Astrocyte (in vitro differentiated cells and primary cell): ENCODE results near the gene ELMO2.

Experiments
- EZH2 ChIP-seq: IDR thresholded peaks from 2 replicates; pipeline ENCODE4 v1.6.1; 2012; ENCODE audit warnings: mild to moderate bottlenecking, low read length, inconsistent platforms; ENCODE audit not compliant: insufficient read depth
- TF ChIP-seq, protein P1 (sequence below): IDR thresholded peaks from 2 replicates; pipeline ENCODE4 v1.5.1; 2011; ENCODE audit warnings: low read depth, mild to moderate bottlenecking, inconsistent platforms, low read length, moderate library complexity; ENCODE audit not compliant: insufficient read depth

DNA sequence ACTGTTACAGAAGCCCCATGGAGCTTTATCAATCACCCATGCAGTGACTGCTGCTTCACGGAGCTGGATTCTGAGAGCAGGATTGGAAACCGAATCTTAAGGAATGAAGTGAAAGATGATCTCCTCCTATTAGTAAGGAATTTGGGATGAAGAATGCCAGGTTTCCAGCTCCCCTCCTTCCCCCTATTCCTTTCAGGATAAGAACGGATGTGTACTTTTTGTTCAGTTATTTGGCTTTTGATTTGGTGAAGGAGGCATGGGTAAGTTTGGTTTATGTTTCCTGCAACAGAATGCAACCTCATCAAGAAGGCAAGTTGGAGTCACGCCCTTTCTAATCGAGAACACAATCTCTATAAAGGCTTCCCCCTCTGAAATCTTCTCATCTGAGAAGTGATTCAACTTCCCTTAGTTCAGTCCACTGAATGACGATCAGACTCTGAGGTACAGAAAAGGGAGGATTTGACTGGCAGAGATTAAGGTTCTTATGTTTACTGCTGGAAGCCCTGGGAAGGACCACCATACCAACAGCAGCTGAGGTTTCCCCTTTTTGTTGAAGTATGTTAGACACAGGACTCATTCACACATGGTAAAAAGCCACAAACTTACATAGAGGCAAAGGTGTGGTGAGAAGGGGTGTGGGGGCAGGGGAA is 5.5 kb downstream of the ELMO2 start:
- TF ChIP-seq, protein P1, sequence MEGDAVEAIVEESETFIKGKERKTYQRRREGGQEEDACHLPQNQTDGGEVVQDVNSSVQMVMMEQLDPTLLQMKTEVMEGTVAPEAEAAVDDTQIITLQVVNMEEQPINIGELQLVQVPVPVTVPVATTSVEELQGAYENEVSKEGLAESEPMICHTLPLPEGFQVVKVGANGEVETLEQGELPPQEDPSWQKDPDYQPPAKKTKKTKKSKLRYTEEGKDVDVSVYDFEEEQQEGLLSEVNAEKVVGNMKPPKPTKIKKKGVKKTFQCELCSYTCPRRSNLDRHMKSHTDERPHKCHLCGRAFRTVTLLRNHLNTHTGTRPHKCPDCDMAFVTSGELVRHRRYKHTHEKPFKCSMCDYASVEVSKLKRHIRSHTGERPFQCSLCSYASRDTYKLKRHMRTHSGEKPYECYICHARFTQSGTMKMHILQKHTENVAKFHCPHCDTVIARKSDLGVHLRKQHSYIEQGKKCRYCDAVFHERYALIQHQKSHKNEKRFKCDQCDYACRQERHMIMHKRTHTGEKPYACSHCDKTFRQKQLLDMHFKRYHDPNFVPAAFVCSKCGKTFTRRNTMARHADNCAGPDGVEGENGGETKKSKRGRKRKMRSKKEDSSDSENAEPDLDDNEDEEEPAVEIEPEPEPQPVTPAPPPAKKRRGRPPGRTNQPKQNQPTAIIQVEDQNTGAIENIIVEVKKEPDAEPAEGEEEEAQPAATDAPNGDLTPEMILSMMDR = no peak
- TF ChIP-seq EZH2 = no peak
